ENCODE data around the gene CCDC169. TPM values are rescaled to one million over a fixed set of nuclear protein-coding genes. Genes with fewer than 3 reads are reported as not detected.
"Not testable (repeated sequence)": the region's sequence is repeated elsewhere in the genome, so short reads cannot be mapped to it uniquely, and the experiment has no call there.

The CCDC169 gene
- total RNA-seq, 1 experiment from 2014 or later: 36.8 TPM

- ChIA-PET CTCF (interaction anchor here (0.9 kb wide), 1 partner anchor 23 kb away, joined by 3 read pairs; no protein-coding TSS in a partner anchor), POLR2A (no interaction called here)
- ATAC-seq: no peak
- Mint-ChIP-seq H3K27me3 (ENCODE audit: low read depth) (no peaks in the 10 kb centered on the region; the same call in 1 of the 2 replicates), H3K4me1 (peaks cover 76% of the 10 kb centered on the region), H3K27ac (peak overlapping the region; percentile 90), H3K9me3 (peaks cover 17% of the 10 kb centered on the region), H3K4me3 (no peak overlapping the region), H3K36me3 (peaks cover 82% of the 10 kb centered on the region)
- TF ChIP-seq NR2C2 (CRISPR knock-in tag; IDR thresholded peaks at IDR 0.05) (no peak), ZBTB43 (CRISPR knock-in tag; IDR thresholded peaks at IDR 0.05) (no peak), IRF2 (CRISPR knock-in tag; IDR thresholded peaks at IDR 0.05; ENCODE audit: borderline replicate concordance, low read depth) (no peak), AR (CRISPR knock-in tag; IDR thresholded peaks at IDR 0.05) (no peak), HMGXB4 (CRISPR knock-in tag; IDR thresholded peaks at IDR 0.05) (no peak), STAT6 (CRISPR knock-in tag; conservative IDR thresholded peaks at IDR 0.05; ENCODE audit: low read depth) (no peak), GRHL2 (CRISPR knock-in tag; IDR thresholded peaks at IDR 0.05; ENCODE audit: insufficient replicate concordance, severe bottlenecking) (no peak), ZNF425 (CRISPR knock-in tag; conservative IDR thresholded peaks at IDR 0.05) (no peak), NR1H2 (CRISPR knock-in tag; IDR thresholded peaks at IDR 0.05) (no peak)
- no peak for DNase-seq (ENCODE audit: low spot score)
Measured at GRCh38 chr13:36323408-36323807, 25.8 kb upstream of the CCDC169 start.

GRCh38 chr13:36319793-36320192, 22.2 kb upstream of the CCDC169 start:
- ATAC-seq; H3K27me3 Mint-ChIP-seq (ENCODE audit: low read depth); POLR2A ChIA-PET; CTCF ChIA-PET; H3K4me3 Mint-ChIP-seq; DNase-seq (ENCODE audit: low spot score): not testable (repeated sequence)
- H3K36me3 Mint-ChIP-seq: peaks cover 91% of the 10 kb centered on the region
- peaks cover 50% of the 10 kb centered on the region for H3K9me3 Mint-ChIP-seq
- peak overlapping the region; percentile 93 for H3K27ac Mint-ChIP-seq
- peaks cover 59% of the 10 kb centered on the region for H3K4me1 Mint-ChIP-seq

All from WTC11 (cell line).